Loucy (cell line): Measurements from ENCODE around the gene PPP1R18.

Experiments
- EZH2phosphoT487 ChIP-seq: fragments of 200-600 bp; IDR thresholded peaks from 2 replicates; pipeline ENCODE4 v1.6.1; 2018; ENCODE audit warnings: antibody characterized with exemption, mild to moderate bottlenecking, moderate library complexity, borderline replicate concordance
- TF ChIP-seq, protein P1 (sequence below): fragments of 200-600 bp; sonication (generic); conservative IDR thresholded peaks from 2 replicates; pipeline ENCODE4 v1.5.1; 2014; ENCODE audit warnings: mild to moderate bottlenecking, antibody characterized with exemption, low read length

DNA sequence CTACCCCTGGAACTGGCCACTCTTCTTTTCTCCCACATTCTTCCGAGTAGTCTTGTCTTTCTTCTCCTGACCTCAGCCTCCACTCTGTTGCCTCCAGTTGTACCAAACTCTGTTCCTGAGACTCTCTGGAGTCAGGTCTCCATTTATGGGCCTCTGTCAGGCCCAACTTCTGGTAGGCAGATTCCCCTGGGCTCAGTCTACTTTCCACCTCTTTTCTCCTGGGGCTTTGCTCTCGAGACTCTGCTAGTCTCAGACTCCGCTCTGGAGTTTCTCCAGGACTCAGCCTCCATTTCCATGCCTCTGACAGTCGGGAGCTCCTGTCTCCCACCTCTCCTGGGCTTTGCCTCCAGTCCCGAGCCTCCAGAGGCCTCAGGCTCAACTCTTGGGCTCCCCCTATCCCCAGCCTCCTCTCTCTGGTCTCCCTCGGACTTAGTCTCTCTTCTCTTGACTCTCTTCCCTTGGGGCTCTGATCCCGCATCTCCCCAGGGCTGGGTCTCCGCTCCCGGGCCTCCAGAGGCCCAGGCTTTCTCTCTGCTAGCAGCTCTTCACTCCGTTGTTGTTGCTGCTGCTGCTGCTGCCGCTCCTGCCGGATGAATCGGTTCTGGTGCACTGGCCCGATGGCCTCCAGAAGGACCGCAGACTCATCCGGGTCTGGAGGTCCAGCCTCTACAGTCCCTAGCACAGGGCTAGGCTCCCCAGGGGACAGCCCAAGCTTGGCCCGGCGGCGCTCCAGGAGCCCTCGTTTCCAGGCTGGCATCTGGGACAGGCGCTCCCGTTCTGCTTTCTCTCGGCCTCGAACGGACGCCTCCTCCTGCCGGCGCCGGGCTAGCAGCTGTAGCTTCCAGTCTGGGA lies 1.1 kb downstream of the PPP1R18 start:
- TF ChIP-seq, protein P1, sequence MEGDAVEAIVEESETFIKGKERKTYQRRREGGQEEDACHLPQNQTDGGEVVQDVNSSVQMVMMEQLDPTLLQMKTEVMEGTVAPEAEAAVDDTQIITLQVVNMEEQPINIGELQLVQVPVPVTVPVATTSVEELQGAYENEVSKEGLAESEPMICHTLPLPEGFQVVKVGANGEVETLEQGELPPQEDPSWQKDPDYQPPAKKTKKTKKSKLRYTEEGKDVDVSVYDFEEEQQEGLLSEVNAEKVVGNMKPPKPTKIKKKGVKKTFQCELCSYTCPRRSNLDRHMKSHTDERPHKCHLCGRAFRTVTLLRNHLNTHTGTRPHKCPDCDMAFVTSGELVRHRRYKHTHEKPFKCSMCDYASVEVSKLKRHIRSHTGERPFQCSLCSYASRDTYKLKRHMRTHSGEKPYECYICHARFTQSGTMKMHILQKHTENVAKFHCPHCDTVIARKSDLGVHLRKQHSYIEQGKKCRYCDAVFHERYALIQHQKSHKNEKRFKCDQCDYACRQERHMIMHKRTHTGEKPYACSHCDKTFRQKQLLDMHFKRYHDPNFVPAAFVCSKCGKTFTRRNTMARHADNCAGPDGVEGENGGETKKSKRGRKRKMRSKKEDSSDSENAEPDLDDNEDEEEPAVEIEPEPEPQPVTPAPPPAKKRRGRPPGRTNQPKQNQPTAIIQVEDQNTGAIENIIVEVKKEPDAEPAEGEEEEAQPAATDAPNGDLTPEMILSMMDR: peak; percentile 51
- TF ChIP-seq EZH2phosphoT487: no peak
